Hepatocyte (in vitro differentiated cells): ENCODE measurements around the gene HCST. TPM values are rescaled to one million over a fixed set of nuclear protein-coding genes. Genes with fewer than 3 reads are reported as not detected.
"Not testable (repeated sequence)": the region's sequence is repeated elsewhere in the genome, so short reads cannot be mapped to it uniquely, and the experiment has no call there.

Source experiments
- DNase-seq: peaks from one replicate; pipeline ENCODE4 v3.0.0-alpha.2; 2016; ENCODE audit warnings: low spot score
- H2AFZ ChIP-seq: fragments of 200-600 bp; sonication (generic); 2 replicates; pipeline ENCODE4 v1.6.0; 2016; ENCODE audit warnings: antibody characterized with exemption, mild to moderate bottlenecking
- H3K27ac ChIP-seq: fragments of 200-600 bp; sonication (generic); 2 replicates; pipeline ENCODE4 v1.5.1; 2016; ENCODE audit warnings: mild to moderate bottlenecking
- H3K27me3 ChIP-seq: fragments of 200-600 bp; sonication (generic); 2 replicates; pipeline ENCODE4 v1.6.1; 2016
- H3K36me3 ChIP-seq: fragments of 200-600 bp; sonication (generic); replicated peaks from 2 replicates; pipeline ENCODE4 v1.5.1; 2016; ENCODE audit warnings: low read depth; ENCODE audit not compliant: insufficient read depth
- H3K4me1 ChIP-seq: fragments of 200-600 bp; sonication (generic); 2 replicates; pipeline ENCODE4 v1.5.1; 2016; ENCODE audit warnings: mild to moderate bottlenecking, moderate library complexity; ENCODE audit not compliant: insufficient read depth
- H3K4me2 ChIP-seq: fragments of 200-600 bp; sonication (generic); 2 replicates; pipeline ENCODE4 v1.6.0; 2016
- H3K4me3 ChIP-seq: fragments of 200-600 bp; sonication (generic); 2 replicates; pipeline ENCODE4 v1.5.1; 2016; ENCODE audit warnings: mild to moderate bottlenecking
- H3K79me2 ChIP-seq: fragments of 200-600 bp; sonication (generic); 2 replicates; pipeline ENCODE4 v1.6.0; 2017; ENCODE audit warnings: mild to moderate bottlenecking
- H3K9me2 ChIP-seq: fragments of 200-600 bp; sonication (generic); replicated peaks from 2 replicates; pipeline ENCODE4 v1.6.0; 2017; ENCODE audit warnings: mild to moderate bottlenecking; ENCODE audit not compliant: insufficient read depth
- H3K9me3 ChIP-seq: fragments of 200-600 bp; sonication (generic); 2 replicates; pipeline ENCODE4 v1.5.1; 2016; ENCODE audit warnings: low read depth, mild to moderate bottlenecking
- H4K20me1 ChIP-seq: fragments of 200-600 bp; sonication (generic); 2 replicates; pipeline ENCODE4 v1.6.0; 2016; ENCODE audit warnings: mild to moderate bottlenecking; ENCODE audit not compliant: insufficient read depth, poor library complexity, severe bottlenecking
- EZH2 ChIP-seq: fragments of 200-600 bp; sonication (generic); IDR thresholded peaks from 2 replicates; pipeline ENCODE4 v1.6.1; 2016; ENCODE audit warnings: antibody characterized with exemption, mild to moderate bottlenecking, borderline replicate concordance
- EZH2phosphoT487 ChIP-seq: fragments of 200-600 bp; sonication (generic); IDR thresholded peaks from one replicate; pipeline ENCODE4 v1.6.1; 2018; ENCODE audit warnings: antibody characterized with exemption, mild to moderate bottlenecking, low read depth, moderate library complexity; ENCODE audit not compliant: unreplicated experiment, severe bottlenecking
- WGBS: methylation state at CpG from one replicate; pipeline ENCODE4 v1.1.6; 2016; ENCODE audit warnings: low lambda C conversion rate; ENCODE audit errors: missing lambda C conversion rate; 5-methylcytosine and 5-hydroxymethylcytosine counted together
- polyA plus RNA-seq: library from polyadenylated mRNA; unstranded; fragments of >200 nt; fragmentation: Nextera tagmentation; extraction: Ambion mirVana; gene quantifications from 2 replicates; pipeline ENCODE4 v1.2.1, GENCODE V29; 2016
- total RNA-seq: library from RNA; depleted of rRNA; stranded (reverse); fragments of >200 nt; gene quantifications from 2 replicates; pipeline ENCODE4 v1.2.3, GENCODE V29; 2014
- TF ChIP-seq, protein P1 (sequence below): fragments of 200-600 bp; sonication (generic); IDR thresholded peaks from 2 replicates; pipeline ENCODE4 v1.5.1; 2016; ENCODE audit warnings: antibody characterized with exemption, mild to moderate bottlenecking; ENCODE audit not compliant: poor library complexity

Gene HCST
- total and polyA plus RNA-seq, 2 experiments from 2014 or later: 0.97 to 4.8 TPM

GRCh38 chr19:35909684-35910035 is 7.3 kb downstream of the HCST start:
- H3K4me3 ChIP-seq: no peak overlapping the region
- H3K4me1 ChIP-seq: no peaks in the 10 kb centered on the region
- WGBS: 88% methylated on average over 6 of the region's 6 CpGs
- no peaks in the 10 kb centered on the region for H4K20me1 ChIP-seq
- DNase-seq: no peak
- H3K36me3 ChIP-seq: no peaks in the 10 kb centered on the region
- no peak overlapping the region for H2AFZ ChIP-seq
- H3K79me2 ChIP-seq: no peaks in the 10 kb centered on the region
- H3K4me2 ChIP-seq: no peak overlapping the region
- no peaks in the 10 kb centered on the region for H3K9me2 ChIP-seq
- no peaks in the 10 kb centered on the region for H3K9me3 ChIP-seq
- H3K27ac ChIP-seq: no peak overlapping the region
- H3K27me3 ChIP-seq: no peaks in the 10 kb centered on the region
- no peak for TF ChIP-seq EZH2phosphoT487
- no peak for TF ChIP-seq EZH2
- TF ChIP-seq, protein P1, sequence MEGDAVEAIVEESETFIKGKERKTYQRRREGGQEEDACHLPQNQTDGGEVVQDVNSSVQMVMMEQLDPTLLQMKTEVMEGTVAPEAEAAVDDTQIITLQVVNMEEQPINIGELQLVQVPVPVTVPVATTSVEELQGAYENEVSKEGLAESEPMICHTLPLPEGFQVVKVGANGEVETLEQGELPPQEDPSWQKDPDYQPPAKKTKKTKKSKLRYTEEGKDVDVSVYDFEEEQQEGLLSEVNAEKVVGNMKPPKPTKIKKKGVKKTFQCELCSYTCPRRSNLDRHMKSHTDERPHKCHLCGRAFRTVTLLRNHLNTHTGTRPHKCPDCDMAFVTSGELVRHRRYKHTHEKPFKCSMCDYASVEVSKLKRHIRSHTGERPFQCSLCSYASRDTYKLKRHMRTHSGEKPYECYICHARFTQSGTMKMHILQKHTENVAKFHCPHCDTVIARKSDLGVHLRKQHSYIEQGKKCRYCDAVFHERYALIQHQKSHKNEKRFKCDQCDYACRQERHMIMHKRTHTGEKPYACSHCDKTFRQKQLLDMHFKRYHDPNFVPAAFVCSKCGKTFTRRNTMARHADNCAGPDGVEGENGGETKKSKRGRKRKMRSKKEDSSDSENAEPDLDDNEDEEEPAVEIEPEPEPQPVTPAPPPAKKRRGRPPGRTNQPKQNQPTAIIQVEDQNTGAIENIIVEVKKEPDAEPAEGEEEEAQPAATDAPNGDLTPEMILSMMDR: no peak

DNA sequence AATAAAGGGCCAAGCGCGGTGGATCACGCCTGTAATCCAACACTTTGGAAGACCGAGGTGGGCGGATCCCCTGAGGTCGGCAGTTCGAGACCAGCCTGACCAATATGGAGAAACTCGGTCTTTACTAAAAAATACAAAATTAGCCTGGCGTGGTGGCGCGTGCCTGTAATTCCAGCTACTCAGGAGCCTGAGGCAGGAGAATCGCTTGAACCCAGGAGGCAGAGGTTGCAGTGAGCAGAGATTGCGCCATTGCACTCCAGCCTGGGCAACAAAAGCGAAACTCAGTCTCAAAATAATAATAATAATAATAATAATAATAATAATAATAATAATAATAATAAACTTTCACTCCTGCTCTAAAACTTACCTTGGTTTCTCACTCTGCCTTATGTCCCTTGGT is 8.0 kb downstream of the HCST start:
- not testable (repeated sequence) for H3K4me3 ChIP-seq, DNase-seq, H3K36me3 ChIP-seq, H3K4me2 ChIP-seq, H3K9me2 ChIP-seq, H3K79me2 ChIP-seq, H3K27me3 ChIP-seq, H2AFZ ChIP-seq, H3K4me1 ChIP-seq, H3K9me3 ChIP-seq, H4K20me1 ChIP-seq, H3K27ac ChIP-seq
- 93% methylated on average over 14 of the region's 14 CpGs for whole genome bisulfite sequencing

- Histone ChIP-seq H3K27me3 (no peaks in the 10 kb centered on the region), H3K36me3 (no peaks in the 10 kb centered on the region), H3K27ac (no peak overlapping the region), H3K9me2 (no peaks in the 10 kb centered on the region), H3K4me1 (no peaks in the 10 kb centered on the region), H4K20me1 (no peaks in the 10 kb centered on the region), H3K4me2 (no peak overlapping the region), H3K4me3 (no peak overlapping the region), H3K9me3 (no peaks in the 10 kb centered on the region), H3K79me2 (no peaks in the 10 kb centered on the region), H2AFZ (no peak overlapping the region)
- TF ChIP-seq EZH2phosphoT487 (no peak), EZH2 (no peak)
- TF ChIP-seq, protein P1: no peak
- DNase-seq: no peak
- WGBS: 50% methylated on average over 3 of the region's 3 CpGs
Observed at GRCh38 chr19:35911173-35911572, 8.8 kb downstream of the HCST start.

GRCh38 chr19:35911790-35912189 is 9.5 kb downstream of the HCST start:
- WGBS: 84% methylated on average over 5 of the region's 5 CpGs
- no peaks in the 10 kb centered on the region for H3K36me3 ChIP-seq
- H3K79me2 ChIP-seq: no peaks in the 10 kb centered on the region
- DNase-seq: no peak
- H4K20me1 ChIP-seq: no peaks in the 10 kb centered on the region
- H3K4me2 ChIP-seq: no peak overlapping the region
- no peaks in the 10 kb centered on the region for H3K9me3 ChIP-seq
- no peak overlapping the region for H3K27ac ChIP-seq
- H3K9me2 ChIP-seq: no peaks in the 10 kb centered on the region
- no peaks in the 10 kb centered on the region for H3K27me3 ChIP-seq
- no peak for TF ChIP-seq EZH2phosphoT487
- TF ChIP-seq EZH2: no peak
- TF ChIP-seq, protein P1: no peak
- H2AFZ ChIP-seq: no peak overlapping the region
- H3K4me3 ChIP-seq: no peak overlapping the region
- H3K4me1 ChIP-seq: no peaks in the 10 kb centered on the region
